ENCODE data around the gene TCF7L2.

TCF7L2 gene

DNA sequence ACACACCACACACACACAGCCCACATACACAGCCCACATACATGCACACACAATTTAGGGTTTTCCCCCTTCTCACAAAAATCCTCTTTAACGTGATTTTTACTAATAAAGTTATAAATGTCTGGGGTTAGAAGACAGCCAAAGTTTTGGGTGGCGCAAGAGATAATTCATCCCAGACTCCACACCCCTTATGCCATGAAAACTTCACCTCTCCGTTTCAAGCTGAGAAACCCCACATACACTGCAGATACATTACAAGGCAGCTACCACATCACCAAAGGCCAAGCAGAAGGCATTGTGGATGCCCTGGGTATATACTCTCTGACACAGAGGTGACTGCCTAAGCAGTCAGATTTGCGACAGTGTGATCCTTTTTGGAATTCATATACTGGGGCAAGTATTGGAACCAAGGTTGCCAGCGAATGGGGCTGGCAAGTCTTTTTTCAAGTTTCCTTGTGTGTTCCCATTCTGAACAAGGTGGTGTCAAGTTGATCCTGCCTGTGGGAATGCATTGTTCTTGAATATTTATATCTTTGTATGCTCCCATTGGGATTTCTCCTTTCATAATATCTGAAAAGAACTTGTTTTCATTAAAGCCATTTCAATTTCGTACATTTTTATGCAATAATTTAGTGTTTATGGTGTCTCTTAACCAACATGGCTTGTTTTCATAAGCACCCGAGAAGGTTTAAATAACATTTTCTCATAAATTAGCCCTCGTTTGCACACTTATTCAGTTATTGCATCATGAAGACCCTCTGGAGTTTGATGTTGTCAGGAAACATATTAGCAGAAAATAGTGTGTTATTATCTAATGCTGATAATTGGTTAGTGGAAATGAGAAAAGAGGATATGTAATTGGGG is 130.2 kb downstream of the TCF7L2 start:
- H3K27ac ChIP-seq, result no peak overlapping the region
- TF ChIP-seq, protein P1, sequence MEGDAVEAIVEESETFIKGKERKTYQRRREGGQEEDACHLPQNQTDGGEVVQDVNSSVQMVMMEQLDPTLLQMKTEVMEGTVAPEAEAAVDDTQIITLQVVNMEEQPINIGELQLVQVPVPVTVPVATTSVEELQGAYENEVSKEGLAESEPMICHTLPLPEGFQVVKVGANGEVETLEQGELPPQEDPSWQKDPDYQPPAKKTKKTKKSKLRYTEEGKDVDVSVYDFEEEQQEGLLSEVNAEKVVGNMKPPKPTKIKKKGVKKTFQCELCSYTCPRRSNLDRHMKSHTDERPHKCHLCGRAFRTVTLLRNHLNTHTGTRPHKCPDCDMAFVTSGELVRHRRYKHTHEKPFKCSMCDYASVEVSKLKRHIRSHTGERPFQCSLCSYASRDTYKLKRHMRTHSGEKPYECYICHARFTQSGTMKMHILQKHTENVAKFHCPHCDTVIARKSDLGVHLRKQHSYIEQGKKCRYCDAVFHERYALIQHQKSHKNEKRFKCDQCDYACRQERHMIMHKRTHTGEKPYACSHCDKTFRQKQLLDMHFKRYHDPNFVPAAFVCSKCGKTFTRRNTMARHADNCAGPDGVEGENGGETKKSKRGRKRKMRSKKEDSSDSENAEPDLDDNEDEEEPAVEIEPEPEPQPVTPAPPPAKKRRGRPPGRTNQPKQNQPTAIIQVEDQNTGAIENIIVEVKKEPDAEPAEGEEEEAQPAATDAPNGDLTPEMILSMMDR (conservative IDR thresholded peaks at IDR 0.05), result no peak
- no peak for TF ChIP-seq ZFX (IDR thresholded peaks at IDR 0.05)

DNA sequence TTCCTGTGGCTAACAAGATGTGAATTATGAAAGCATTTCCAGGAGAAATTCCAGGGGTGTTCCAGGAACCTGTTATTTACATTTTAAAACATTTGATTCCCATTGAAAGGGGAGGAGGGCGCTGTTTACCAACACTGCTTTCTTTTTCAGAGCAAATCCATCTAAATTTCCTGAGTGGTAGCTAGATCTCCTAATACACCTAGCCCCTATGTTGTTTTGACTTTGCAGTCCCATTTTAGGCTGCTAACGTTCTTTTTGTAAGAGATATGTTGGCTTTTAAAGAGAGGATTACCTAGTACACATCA is 130.8 kb downstream of the TCF7L2 start:
- no peak for TF ChIP-seq ZFX (IDR thresholded peaks at IDR 0.05)
- no peak overlapping the region for H3K27ac ChIP-seq

DNA sequence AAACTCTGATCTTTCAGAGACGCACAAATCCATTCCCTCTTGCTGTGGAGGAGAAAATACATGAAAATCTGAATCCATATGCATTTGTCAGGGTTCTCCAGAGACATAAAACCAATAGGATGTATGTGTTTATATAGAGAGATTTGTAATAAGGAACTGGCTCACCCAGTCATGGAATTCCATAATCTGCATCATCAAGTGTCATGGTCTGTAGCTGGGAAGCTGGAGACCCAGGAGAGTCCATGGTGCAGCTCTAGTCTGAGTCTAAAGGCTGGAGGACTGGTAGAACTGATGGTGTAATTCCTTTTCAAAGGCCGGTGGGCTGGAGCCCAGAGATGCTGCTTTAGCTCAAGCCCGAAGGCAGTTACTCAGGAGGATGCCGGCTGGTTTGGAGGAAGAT is 134.0 kb downstream of the TCF7L2 start:
- TF ChIP-seq ZFX (IDR thresholded peaks at IDR 0.05), result no peak
- TF ChIP-seq, protein P1 (conservative IDR thresholded peaks at IDR 0.05), result no peak
- no peak overlapping the region for H3K27ac ChIP-seq

GRCh38 chr10:113085776-113086175 is 135.7 kb downstream of the TCF7L2 start:
- H3K27ac ChIP-seq, result no peak overlapping the region
- TF ChIP-seq, protein P1 (conservative IDR thresholded peaks at IDR 0.05), result no peak
- no peak for TF ChIP-seq ZFX (IDR thresholded peaks at IDR 0.05)

- no peak overlapping the region for H3K27ac ChIP-seq
- TF ChIP-seq, protein P1 (conservative IDR thresholded peaks at IDR 0.05), result no peak
- no peak for TF ChIP-seq ZFX (IDR thresholded peaks at IDR 0.05)
Measured at GRCh38 chr10:113086282-113086681, 136.2 kb downstream of the TCF7L2 start.

DNA sequence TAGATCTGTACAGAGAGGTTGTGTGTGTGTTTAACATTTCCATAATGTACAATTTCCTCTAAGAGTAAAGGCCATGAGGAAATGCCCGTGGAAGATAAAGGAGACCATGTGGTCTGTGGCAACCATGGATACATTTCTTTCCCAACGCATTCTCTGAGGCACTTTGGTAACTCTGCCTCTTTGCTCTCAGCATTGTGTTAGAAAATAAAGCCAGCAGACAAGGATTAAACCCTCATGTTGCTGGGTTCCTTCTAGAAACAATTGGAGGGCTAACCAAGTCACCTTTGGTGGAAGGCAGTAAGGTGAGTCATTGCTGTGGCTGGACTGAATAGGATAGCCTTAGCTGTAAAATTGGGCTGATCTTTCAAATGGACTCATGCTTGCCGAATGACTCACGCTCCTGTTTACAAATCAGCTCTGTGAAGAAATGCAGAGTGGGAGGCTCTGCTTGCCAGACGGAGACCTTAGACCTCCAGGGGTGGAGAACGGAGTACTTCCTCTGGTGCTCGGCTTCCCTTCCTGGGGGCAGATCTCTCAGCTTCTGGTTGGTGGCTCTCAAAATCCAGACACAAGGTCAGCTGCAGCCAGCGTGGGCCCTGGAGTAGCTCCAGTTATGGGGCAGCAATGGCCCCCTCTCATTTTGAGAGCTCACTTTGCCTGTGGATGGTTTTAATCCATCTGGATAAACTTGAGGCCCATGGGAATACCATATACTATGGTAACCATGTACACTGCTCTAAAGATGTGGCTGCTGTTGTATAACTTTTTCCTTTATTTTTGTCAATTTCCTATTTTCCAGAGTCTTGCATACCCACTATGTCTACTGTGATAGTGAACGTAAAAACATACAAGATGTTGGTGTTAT is 137.3 kb downstream of the TCF7L2 start:
- TF ChIP-seq, protein P1 (conservative IDR thresholded peaks at IDR 0.05), result no peak
- no peak for TF ChIP-seq ZFX (IDR thresholded peaks at IDR 0.05)

DNA sequence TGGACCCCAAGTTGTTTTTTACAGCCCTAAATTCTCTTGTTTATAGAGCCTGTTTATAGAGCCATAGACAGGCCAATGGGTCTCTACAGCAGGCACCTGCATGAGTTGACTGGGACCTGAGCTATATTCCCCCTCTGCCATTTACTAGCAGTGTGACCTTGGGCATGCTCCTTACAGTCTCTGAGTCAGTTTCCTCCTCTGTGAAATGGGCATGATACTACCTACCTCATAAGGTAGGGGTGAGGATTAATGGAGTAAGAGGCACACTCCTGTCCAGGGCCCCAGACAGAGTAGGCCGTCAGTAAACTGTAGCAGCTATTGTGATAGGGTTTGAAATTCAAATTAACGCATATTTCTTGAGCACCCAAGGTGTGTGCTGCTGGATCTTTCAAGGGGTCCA is 138.1 kb downstream of the TCF7L2 start:
- no peak overlapping the region for H3K27ac ChIP-seq
- TF ChIP-seq ZFX (IDR thresholded peaks at IDR 0.05), result no peak
- TF ChIP-seq, protein P1 (conservative IDR thresholded peaks at IDR 0.05), result no peak

More for the DNA sequence above, 137.3 kb downstream of the TCF7L2 start:
- H3K27ac ChIP-seq, result no peak overlapping the region
